GM12878 (cell line): ENCODE results near the gene NCMAP. TPM values are rescaled to one million over a fixed set of nuclear protein-coding genes. Genes with fewer than 3 reads are reported as not detected.

Source experiments
- ATAC-seq: fragments of 200-7000 bp; cut with Tn5 transposase; 3 replicates; pipeline ENCODE4 v1.9.1; 2020; ENCODE audit warnings: mild to moderate bottlenecking, moderate library complexity
- BruUV-seq: library from RNA; stranded (reverse); fragments of 400-500 nt; replicated peaks from 2 replicates; lab custom pipeline; 2021; lab: Mats Ljungman, UMichigan
- CTCF ChIA-PET: fragments of 300-600 bp; sonication (Branson Sonifier 250); formaldehyde crosslinking; extraction: SDS; loops from one replicate; lab custom pipeline; 2021; ENCODE audit warnings: inconsistent platforms; lab: Yijun Ruan, JAX
- POLR2A ChIA-PET: fragments of 350-600 bp; formaldehyde crosslinking; extraction: SDS; loops from one replicate; lab custom pipeline; 2021; ENCODE audit warnings: inconsistent platforms; lab: Charles Lee
- RAD21 ChIA-PET: fragments of 300-600 bp; sonication (Branson Sonifier 250); formaldehyde crosslinking; loops from one replicate; lab custom pipeline; 2023; ENCODE audit warnings: antibody characterized with exemption; ENCODE audit not compliant: unreplicated experiment; lab: Charles Lee
- SMC1A ChIA-PET: fragments of 300-600 bp; sonication (Branson Sonifier 250); formaldehyde crosslinking; loops from one replicate; lab custom pipeline; 2023; ENCODE audit not compliant: unreplicated experiment, uncharacterized antibody; lab: Charles Lee
- DNase-seq: peaks from one replicate; pipeline ENCODE4 v3.0.0-alpha.2; 2011; ENCODE audit warnings: low read depth, low spot score
- FAIRE-seq: peaks from 3 replicates; lab custom pipeline; 2011; peaks lifted over from hg19 to GRCh38; lab: Jason Lieb, UNC
- H2AFZ ChIP-seq: 2 replicates; pipeline ENCODE4 v1.6.0; 2011; ENCODE audit warnings: low read depth, low read length, control low read depth; ENCODE audit not compliant: control insufficient read depth
- H3K27ac ChIP-seq: 2 replicates; pipeline ENCODE4 v1.5.1; 2011; ENCODE audit warnings: control low read depth; ENCODE audit not compliant: control insufficient read depth, insufficient read depth
- H3K27me3 ChIP-seq, 2 experiments: replicated peaks in 1 of 2; 2 replicates each; pipeline versions ENCODE4 v1.6.0 to v1.6.1; 2011; ENCODE audit warnings: low read length in 1 of 2; ENCODE audit not compliant: control insufficient read depth in 2 of 2, insufficient read depth in 2 of 2
- H3K36me3 ChIP-seq, 2 experiments: 2 replicates each; pipeline ENCODE4 v1.5.1; 2011; ENCODE audit warnings: low read length in 1 of 2; ENCODE audit not compliant: control insufficient read depth in 2 of 2, insufficient read depth in 2 of 2
- H3K4me1 ChIP-seq: 2 replicates; pipeline ENCODE4 v1.6.1; 2011; ENCODE audit warnings: mild to moderate bottlenecking, low read length, moderate library complexity, mixed read lengths; ENCODE audit not compliant: control insufficient read depth, insufficient read depth
- H3K4me2 ChIP-seq: 2 replicates; pipeline ENCODE4 v1.6.0; 2011; ENCODE audit warnings: control low read depth; ENCODE audit not compliant: control insufficient read depth, insufficient read depth
- H3K4me3 ChIP-seq: fragments of 200-600 bp; sonication (generic); 2 replicates; pipeline ENCODE4 v1.5.1; 2016
- H3K79me2 ChIP-seq: 2 replicates; pipeline ENCODE4 v1.6.0; 2011; ENCODE audit warnings: low read length; ENCODE audit not compliant: control insufficient read depth, insufficient read depth
- H3K9ac ChIP-seq: 2 replicates; pipeline ENCODE4 v1.8.0; 2011; ENCODE audit warnings: low read length, control low read depth, mixed read lengths; ENCODE audit not compliant: control insufficient read depth, insufficient read depth
- H3K9me3 ChIP-seq: replicated peaks from 3 replicates; pipeline ENCODE4 v1.5.1; 2011; ENCODE audit warnings: mild to moderate bottlenecking, low read length; ENCODE audit not compliant: control insufficient read depth, insufficient read depth
- H4K20me1 ChIP-seq: 2 replicates; pipeline ENCODE4 v1.6.0; 2011; ENCODE audit not compliant: control insufficient read depth, insufficient read depth
- BHLHE40 ChIP-seq, 2 experiments: fragments of 450-650 bp in 1 of 2; IDR thresholded peaks; 2 replicates each; pipeline ENCODE4 v1.6.1; 2011 to 2017; ENCODE audit warnings: low read depth in 2 of 2, borderline replicate concordance in 1 of 2, improper control_type of control experiment in 1 of 2, low read length in 1 of 2, mild to moderate bottlenecking in 1 of 2
- CREB1 ChIP-seq: IDR thresholded peaks from 2 replicates; pipeline ENCODE4 v1.6.1; 2012; ENCODE audit warnings: low read depth, mild to moderate bottlenecking, inconsistent platforms
- ETV6 ChIP-seq, 2 experiments: fragments of 450-650 bp in 1 of 2; IDR thresholded peaks in 1 of 2; conservative IDR thresholded peaks in 1 of 2; 2 replicates each; pipeline ENCODE4 v1.6.1; 2014; ENCODE audit warnings: antibody characterized with exemption in 1 of 2, borderline replicate concordance in 1 of 2, low read depth in 1 of 2, mild to moderate bottlenecking in 1 of 2, moderate library complexity in 1 of 2
- FOXM1 ChIP-seq: IDR thresholded peaks from 2 replicates; pipeline ENCODE4 v1.6.1; 2012; ENCODE audit warnings: low read depth, mild to moderate bottlenecking, inconsistent platforms, low read length, moderate library complexity
- MEF2A ChIP-seq: IDR thresholded peaks from 2 replicates; pipeline ENCODE4 v1.6.1; 2011; ENCODE audit warnings: low read depth, mild to moderate bottlenecking, low read length, moderate library complexity; ENCODE audit not compliant: insufficient read depth
- NKRF ChIP-seq: fragments of 450-650 bp; conservative IDR thresholded peaks from 2 replicates; pipeline ENCODE4 v1.6.1; 2017; ENCODE audit warnings: mild to moderate bottlenecking, moderate library complexity
- PKNOX1 ChIP-seq: fragments of 450-650 bp; IDR thresholded peaks from 2 replicates; pipeline ENCODE4 v1.6.1; 2016; ENCODE audit warnings: mild to moderate bottlenecking
- RAD51 ChIP-seq: fragments of 450-650 bp; IDR thresholded peaks from 2 replicates; pipeline ENCODE4 v1.6.1; 2016; ENCODE audit warnings: moderate library complexity, mild to moderate bottlenecking, inconsistent platforms
- REST ChIP-seq: IDR thresholded peaks from 2 replicates; pipeline ENCODE4 v1.6.1; 2012; ENCODE audit warnings: mild to moderate bottlenecking, low read depth, low read length
- STAT1 ChIP-seq: fragments of 450-650 bp; conservative IDR thresholded peaks from 2 replicates; pipeline ENCODE4 v1.6.1; 2014; ENCODE audit warnings: antibody characterized with exemption, mild to moderate bottlenecking
- TARDBP ChIP-seq: IDR thresholded peaks from 2 replicates; pipeline ENCODE4 v1.6.1; 2016; ENCODE audit warnings: borderline replicate concordance
- TBL1XR1 ChIP-seq: IDR thresholded peaks from 2 replicates; pipeline ENCODE4 v1.6.1; 2012; ENCODE audit warnings: low read depth, low read length, improper control_type of control experiment
- USF2 ChIP-seq: IDR thresholded peaks from 2 replicates; pipeline ENCODE4 v1.6.1; 2011; ENCODE audit warnings: low read depth, low read length, improper control_type of control experiment, borderline replicate concordance
- YY1 ChIP-seq: IDR thresholded peaks from 2 replicates; pipeline ENCODE4 v1.6.1; 2011; ENCODE audit warnings: low read depth, mild to moderate bottlenecking, low read length
- ZBTB33 ChIP-seq: fragments of 450-650 bp; IDR thresholded peaks from 2 replicates; pipeline ENCODE4 v1.6.1; 2017; ENCODE audit warnings: mild to moderate bottlenecking
- WGBS: methylation state at CpG from one replicate; pipeline ENCODE4 v1.1.6; 2016; ENCODE audit warnings: low lambda C conversion rate; ENCODE audit not compliant: insufficient replicate concordance, insufficient coverage; ENCODE audit errors: missing lambda C conversion rate; 5-methylcytosine and 5-hydroxymethylcytosine counted together
- in situ Hi-C: fragments of 300-500 bp; cut with MboI; formaldehyde crosslinking; loops from 9 replicates; pipeline ENCODE4 v1.14.3; 2018; ENCODE audit warnings: mixed read lengths
- intact Hi-C: fragments of 100-400 bp; cut with micrococcal nuclease; formaldehyde crosslinking; loops from one replicate; pipeline ENCODE4 v1.14.2; 2022; ENCODE audit not compliant: unreplicated experiment
- polyA plus RNA-seq, 11 experiments: library from polyadenylated mRNA; depleted of rRNA in 4 of 11; unstranded in 6 of 11; stranded (reverse) in 5 of 11; fragments of >200 nt; fragmentation: Nextera tagmentation in 4 of 11; fragmentation: Illumina TruSeq in 1 of 11; extraction: Ambion mirVana in 4 of 11; extraction: Trizol in 1 of 11; gene quantifications; 1 replicate in 1 of 11; 2 replicates in 10 of 11; pipeline versions ENCODE4 v1.2.1 to v1.2.3, GENCODE V29; 2011 to 2016; ENCODE audit warnings: inconsistent platforms in 2 of 11, missing spikeins in 2 of 11, low read depth in 1 of 11
- total RNA-seq, 4 experiments: library from RNA; depleted of rRNA in 3 of 4; stranded (reverse); fragments of >200 nt in 3 of 4; fragmentation: Illumina TruSeq in 1 of 4; extraction: Trizol in 1 of 4; gene quantifications; 2 replicates each; pipeline versions ENCODE4 v1.2.1 to v1.2.3, GENCODE V29; 2013 to 2021

The NCMAP gene
- total and polyA plus RNA-seq, 10 of the 15 experiments (the other 5 are each of a cell fraction or from before 2014, with no cell fraction given), result not detected

- ATAC-seq, result no peak
- 62% methylated on average over 5 of the region's 5 CpGs for WGBS
- H3K4me2 ChIP-seq, result no peak overlapping the region
- no peak overlapping the region for H3K4me3 ChIP-seq
- no peak for DNase-seq
- BruUV-seq, result no TSS peak
- H2AFZ ChIP-seq, result no peak overlapping the region
- no peak overlapping the region for H3K9ac ChIP-seq
- ChIA-PET CTCF (interaction anchor here (1.1 to 1.2 kb wide), 2 partner anchors 99 to 364 kb away, joined by 3 read pairs; partner anchors contain the start of gene NIPAL3), RAD21 (interaction anchor here (0.5 kb wide), 1 partner anchor 202 kb away, joined by 3 read pairs; no protein-coding TSS in a partner anchor), SMC1A (no interaction called here), POLR2A (no interaction called here)
- H3K27ac ChIP-seq, result no peak overlapping the region
- no peaks in the 10 kb centered on the region for H3K36me3 ChIP-seq
- intact Hi-C loops (no loop called here), in situ Hi-C loops (no loop called here)
- no peaks in the 10 kb centered on the region; a peak in 2 of 4 replicates for H3K27me3 ChIP-seq
- H4K20me1 ChIP-seq, result no peaks in the 10 kb centered on the region
- H3K79me2 ChIP-seq, result no peaks in the 10 kb centered on the region
- no peak for FAIRE-seq
- H3K9me3 ChIP-seq, result no peaks in the 10 kb centered on the region
- no peaks in the 10 kb centered on the region for H3K4me1 ChIP-seq
- TF ChIP-seq ETV6 (conservative IDR thresholded peaks at IDR 0.05 in 1 of 2, IDR thresholded peaks at IDR 0.05 in 1 of 2; ENCODE audit: borderline replicate concordance in 1 of 2, low read depth in 1 of 2) (no peak), YY1 (no peak), PKNOX1 (no peak), CREB1 (no peak), MEF2A (no peak), RAD51 (no peak), TBL1XR1 (no peak), TARDBP (no peak), BHLHE40 (IDR thresholded peaks at IDR 0.05; ENCODE audit: borderline replicate concordance in 1 of 2, low read depth in 2 of 2, low read length in 1 of 2) (no peak), FOXM1 (no peak), ZBTB33 (no peak), STAT1 (no peak), REST (no peak), NKRF (no peak), USF2 (no peak)
These were observed 40.9 kb upstream of the NCMAP start for GRCh38 chr1:24514946-24515345.
